K562 (cell line): Measurements from ENCODE around the gene GBA3. TPM values are rescaled to one million over a fixed set of nuclear protein-coding genes. Genes with fewer than 3 reads are reported as not detected.

ENCODE experiments used
- ATAC-seq: fragments of 200-7000 bp; cut with Tn5 transposase; 3 replicates; pipeline ENCODE4 v1.9.1; 2020; ENCODE audit warnings: moderate library complexity
- BruUV-seq: library from RNA; stranded (reverse); fragments of 400-500 nt; replicated peaks from 2 replicates; lab custom pipeline; 2021; lab: Mats Ljungman, UMichigan
- CTCF ChIA-PET: fragments of 300-600 bp; formaldehyde crosslinking; extraction: SDS; loops from one replicate; lab custom pipeline; 2021; ENCODE audit warnings: low intra/inter-chr PET ratio; lab: Yijun Ruan, JAX
- POLR2A ChIA-PET: fragments of 300-600, 350-650 bp; sonication (Branson Sonifier 250); formaldehyde crosslinking; extraction: SDS; loops from one replicate; lab custom pipeline; 2021; ENCODE audit warnings: antibody characterized with exemption, inconsistent platforms; lab: Yijun Ruan, JAX
- DNase-seq, 4 experiments: peaks; one replicate each; pipeline versions ENCODE4 v3.0.0 to v3.0.0-alpha.2; 2011 to 2018; ENCODE audit warnings: low spot score in 3 of 4, mixed read lengths in 3 of 4; ENCODE audit errors: extremely low read depth in 1 of 4
- FAIRE-seq: peaks from 2 replicates; lab custom pipeline; 2011; peaks lifted over from hg19 to GRCh38; lab: Jason Lieb, UNC
- H2AFZ ChIP-seq: 2 replicates; pipeline ENCODE4 v1.6.0; 2011; ENCODE audit warnings: low read depth, low read length, control low read depth, inconsistent platforms
- H3K27ac ChIP-seq: fragments of 200-600 bp; 3 replicates; pipeline ENCODE4 v1.8.0; 2011; ENCODE audit warnings: low read depth, mild to moderate bottlenecking, control low read depth, inconsistent platforms, low read length, moderate library complexity, mixed read lengths; ENCODE audit errors: extremely low read depth
- H3K27me3 ChIP-seq, 2 experiments: fragments of 300-600 bp in 1 of 2; 2 replicates in 1 of 2; 3 replicates in 1 of 2; pipeline versions ENCODE4 v1.6.0 to v1.8.0; 2011; ENCODE audit warnings: inconsistent platforms in 2 of 2, low read length in 2 of 2, mild to moderate bottlenecking in 1 of 2, mixed read lengths in 1 of 2, moderate library complexity in 1 of 2; ENCODE audit not compliant: control insufficient read depth in 2 of 2, insufficient read depth in 2 of 2
- H3K36me3 ChIP-seq: fragments of 300-600 bp; 3 replicates; pipeline ENCODE4 v1.8.0; 2011; ENCODE audit warnings: mild to moderate bottlenecking, low read length, inconsistent platforms; ENCODE audit not compliant: control insufficient read depth, insufficient read depth
- H3K4me1 ChIP-seq, 2 experiments: fragments of 200-600 bp in 1 of 2; replicated peaks in 1 of 2; 2 replicates in 1 of 2; 3 replicates in 1 of 2; pipeline versions ENCODE4 v1.5.1 to v1.8.0; 2011; ENCODE audit warnings: inconsistent platforms in 2 of 2, low read length in 2 of 2, mild to moderate bottlenecking in 1 of 2, mixed read lengths in 1 of 2, moderate library complexity in 1 of 2; ENCODE audit not compliant: control insufficient read depth in 2 of 2, insufficient read depth in 2 of 2
- H3K4me2 ChIP-seq: 2 replicates; pipeline ENCODE4 v1.6.1; 2011; ENCODE audit warnings: low read length, control low read depth, inconsistent platforms, mixed read lengths; ENCODE audit not compliant: insufficient read depth
- H3K4me3 ChIP-seq: fragments of 200-600 bp; sonication (generic), shearing (Covaris generic); 2 replicates; pipeline ENCODE4 v1.5.1; 2016; ENCODE audit warnings: control low read depth, inconsistent platforms
- H3K79me2 ChIP-seq: fragments of 200-600 bp; 3 replicates; pipeline ENCODE4 v1.8.0; 2011; ENCODE audit warnings: low read length, inconsistent platforms; ENCODE audit not compliant: control insufficient read depth, insufficient read depth
- H3K9ac ChIP-seq, 2 experiments: 2 replicates each; pipeline versions ENCODE4 v1.6.0 to v1.6.1; 2011; ENCODE audit warnings: low read depth in 2 of 2, low read length in 2 of 2, control low read depth in 1 of 2, inconsistent platforms in 1 of 2, mild to moderate bottlenecking in 1 of 2, mixed read lengths in 1 of 2; ENCODE audit not compliant: insufficient read depth in 1 of 2
- H3K9me1 ChIP-seq: one replicate; pipeline ENCODE4 v1.6.0; 2011; ENCODE audit warnings: inconsistent platforms, mild to moderate bottlenecking, low read length, moderate library complexity; ENCODE audit not compliant: control insufficient read depth, insufficient read depth
- H3K9me3 ChIP-seq: replicated peaks from 2 replicates; pipeline ENCODE4 v1.5.1; 2011; ENCODE audit warnings: low read depth, low read length, inconsistent platforms; ENCODE audit not compliant: control insufficient read depth, insufficient read depth
- H4K20me1 ChIP-seq: replicated peaks from 2 replicates; pipeline ENCODE4 v1.6.1; 2011; ENCODE audit warnings: low read length, inconsistent platforms, mixed read lengths; ENCODE audit not compliant: control insufficient read depth, insufficient read depth
- E2F5 ChIP-seq: sonication (generic); formaldehyde crosslinking; IDR thresholded peaks from 2 replicates; pipeline ENCODE4 v1.8.0; 2022; ENCODE audit warnings: mild to moderate bottlenecking, missing genetic modification reagents
- E2F8 ChIP-seq: fragments of 450-650 bp; IDR thresholded peaks from 2 replicates; pipeline ENCODE4 v1.7.1; 2018; ENCODE audit warnings: mild to moderate bottlenecking, low read depth; ENCODE audit not compliant: partially characterized antibody
- HDAC8 ChIP-seq: fragments of 450-650 bp; IDR thresholded peaks from 2 replicates; pipeline ENCODE4 v1.6.1; 2016; ENCODE audit warnings: mild to moderate bottlenecking, missing genetic modification characterization, moderate library complexity, missing compliant biosample characterization
- KDM4B ChIP-seq, 2 experiments: fragments of 450-650 bp in 1 of 2; sonication (generic) in 1 of 2; IDR thresholded peaks; 2 replicates each; pipeline ENCODE4 v1.6.1; 2016 to 2017; ENCODE audit warnings: borderline replicate concordance in 2 of 2, antibody characterized with exemption in 1 of 2, low read depth in 1 of 2, mild to moderate bottlenecking in 1 of 2
- SRSF3 ChIP-seq: fragments of 200-400 bp; formaldehyde crosslinking; IDR thresholded peaks from 2 replicates; pipeline ENCODE4 v1.6.1; 2016; ENCODE audit warnings: mild to moderate bottlenecking, low read length, moderate library complexity; ENCODE audit not compliant: insufficient read depth
- ZFP1 ChIP-seq: fragments of 450-650 bp; formaldehyde crosslinking; IDR thresholded peaks from 2 replicates; pipeline ENCODE4 v1.4.0; 2020; ENCODE audit warnings: mild to moderate bottlenecking, mixed read lengths
- ZNF407 ChIP-seq: fragments of 450-650 bp; IDR thresholded peaks from 2 replicates; pipeline ENCODE4 v1.6.1; 2016; ENCODE audit warnings: low read depth
- WGBS: fragments of 100-300 bp; shearing (Covaris generic); methylation state at CpG from one replicate; pipeline ENCODE4 v1.1.6; 2016; ENCODE audit warnings: low coverage, mixed read lengths; ENCODE audit not compliant: insufficient coverage; ENCODE audit errors: missing lambda C conversion rate; 5-methylcytosine and 5-hydroxymethylcytosine counted together
- in situ Hi-C: fragments of 300-500 bp; cut with MboI; formaldehyde crosslinking; loops from 4 replicates; pipeline ENCODE4 v1.15.0; 2018; ENCODE audit warnings: inconsistent platforms, mixed read lengths
- intact Hi-C: fragments of 100-400 bp; cut with micrococcal nuclease; formaldehyde crosslinking; loops from 2 replicates; pipeline ENCODE4 v1.14.2; 2022
- polyA plus RNA-seq, 8 experiments: library from polyadenylated mRNA; depleted of rRNA in 4 of 8; stranded (reverse) in 5 of 8; unstranded in 3 of 8; fragments of >200 nt; fragmentation: Nextera tagmentation in 2 of 8; fragmentation: Illumina TruSeq in 1 of 8; extraction: Ambion mirVana in 2 of 8; extraction: Trizol in 1 of 8; gene quantifications; 2 replicates each; pipeline versions ENCODE4 v1.2.1 to v1.2.3, GENCODE V29; 2011 to 2014; ENCODE audit warnings: inconsistent platforms in 1 of 8, missing spikeins in 1 of 8
- total RNA-seq, 7 experiments: library from RNA; depleted of rRNA in 6 of 7; stranded (reverse); fragments of >200 nt in 6 of 7; fragmentation: Illumina TruSeq in 2 of 7; extraction: Trizol in 2 of 7; gene quantifications; 2 replicates each; pipeline versions ENCODE4 v1.2.1 to v1.2.3, GENCODE V29; 2011 to 2021; ENCODE audit warnings: low replicate concordance in 1 of 7

Gene GBA3
- total and polyA plus RNA-seq, 9 of the 15 experiments (the other 6 are each of a cell fraction or from before 2014, with no cell fraction given), result 0.13 to 0.75 (median 0.40) TPM; not detected in 1

- H3K27me3 ChIP-seq, result no peaks in the 10 kb centered on the region
- no TSS peak for BruUV-seq
- ChIA-PET POLR2A (no interaction called here), CTCF (no interaction called here)
- no peaks in the 10 kb centered on the region for H3K4me1 ChIP-seq
- no peak overlapping the region for H3K9ac ChIP-seq
- TF ChIP-seq ZNF407 (no peak), SRSF3 (no peak), KDM4B (IDR thresholded peaks at IDR 0.05; ENCODE audit: borderline replicate concordance in 2 of 2, low read depth in 1 of 2) (no peak), E2F5 (no peak), E2F8 (no peak), HDAC8 (no peak), ZFP1 (CRISPR knock-in tag) (no peak)
- H3K36me3 ChIP-seq, result no peaks in the 10 kb centered on the region
- no peaks in the 10 kb centered on the region for H3K79me2 ChIP-seq
- intact Hi-C loops (no loop called here), in situ Hi-C loops (no loop called here)
- no peaks in the 10 kb centered on the region for H3K9me1 ChIP-seq
- no peak for FAIRE-seq
- H3K27ac ChIP-seq, result no peak overlapping the region
- no peak for DNase-seq
- no peaks in the 10 kb centered on the region for H3K9me3 ChIP-seq
- no peak overlapping the region for H3K4me3 ChIP-seq
- no peak for ATAC-seq
- H4K20me1 ChIP-seq, result no peaks in the 10 kb centered on the region
- no peak overlapping the region for H2AFZ ChIP-seq
- no peak overlapping the region for H3K4me2 ChIP-seq
- 4% methylated on average over 2 of the region's 2 CpGs for WGBS
Measured at GRCh38 chr4:22754116-22754515, 61.4 kb downstream of the GBA3 start.
